GM23338 (cell line): ENCODE measurements around the gene INPP1. TPM values are rescaled to one million over a fixed set of nuclear protein-coding genes. Genes with fewer than 3 reads are reported as not detected.

Experiments used
- ATAC-seq: fragments of 200-7000 bp; cut with Tn5 transposase; 3 replicates; pipeline ENCODE4 v1.9.1; 2020
- DNase-seq: peaks from one replicate; pipeline ENCODE4 v3.0.0-alpha.2; 2015; ENCODE audit warnings: low spot score
- H2AFZ ChIP-seq: fragments of 200-600 bp; sonication (generic); 2 replicates; pipeline ENCODE4 v1.8.0; 2016; ENCODE audit warnings: antibody characterized with exemption, mild to moderate bottlenecking, moderate library complexity
- H3F3A ChIP-seq: fragments of 200-600 bp; sonication (generic); replicated peaks from 2 replicates; pipeline ENCODE4 v1.8.0; 2017; ENCODE audit warnings: antibody characterized with exemption, mixed run types, low read depth
- H3K27ac ChIP-seq: fragments of 200-600 bp; sonication (generic); 2 replicates; pipeline ENCODE4 v1.6.1; 2016; ENCODE audit warnings: low read depth
- H3K27me3 ChIP-seq: fragments of 200-600 bp; sonication (generic); 2 replicates; pipeline ENCODE4 v1.8.0; 2016; ENCODE audit warnings: mild to moderate bottlenecking, mixed run types, moderate library complexity; ENCODE audit not compliant: insufficient read depth
- H3K36me3 ChIP-seq: fragments of 200-600 bp; sonication (generic); 2 replicates; pipeline ENCODE4 v1.8.0; 2016; ENCODE audit warnings: mild to moderate bottlenecking; ENCODE audit not compliant: insufficient read depth
- H3K4me1 ChIP-seq: fragments of 200-600 bp; sonication (generic); 2 replicates; pipeline ENCODE4 v1.8.0; 2016; ENCODE audit warnings: mild to moderate bottlenecking, moderate library complexity; ENCODE audit not compliant: insufficient read depth
- H3K4me2 ChIP-seq: fragments of 200-600 bp; sonication (generic); 2 replicates; pipeline ENCODE4 v1.7.1; 2017; ENCODE audit warnings: mixed run types
- H3K4me3 ChIP-seq: fragments of 200-600 bp; sonication (generic); 2 replicates; pipeline ENCODE4 v1.6.1; 2016; ENCODE audit warnings: mixed run types
- H3K79me2 ChIP-seq: fragments of 200-600 bp; sonication (generic); replicated peaks from 2 replicates; pipeline ENCODE4 v1.8.0; 2017; ENCODE audit warnings: mild to moderate bottlenecking; ENCODE audit not compliant: insufficient read depth
- H3K9me2 ChIP-seq: fragments of 200-600 bp; sonication (generic); 2 replicates; pipeline ENCODE4 v1.8.0; 2017; ENCODE audit not compliant: insufficient read depth
- H4K20me1 ChIP-seq: fragments of 200-600 bp; sonication (generic); replicated peaks from 2 replicates; pipeline ENCODE4 v1.8.0; 2017; ENCODE audit warnings: mild to moderate bottlenecking; ENCODE audit not compliant: insufficient read depth
- H3K27ac Mint-ChIP-seq: 2 replicates; pipeline ENCODE4 v1.8.0; 2020; ENCODE audit warnings: inconsistent platforms, mild to moderate bottlenecking, moderate library complexity, mixed read lengths
- H3K27me3 Mint-ChIP-seq: 3 replicates; pipeline ENCODE4 v1.8.0; 2022; ENCODE audit warnings: low read depth, mild to moderate bottlenecking, moderate library complexity, mixed read lengths, inconsistent platforms; ENCODE audit not compliant: insufficient read depth, poor library complexity
- H3K36me3 Mint-ChIP-seq: 3 replicates; pipeline ENCODE4 v1.8.0; 2021; ENCODE audit warnings: low read depth, mild to moderate bottlenecking, inconsistent platforms, moderate library complexity, mixed read lengths
- H3K4me1 Mint-ChIP-seq: 3 replicates; pipeline ENCODE4 v1.8.0; 2020; ENCODE audit warnings: mild to moderate bottlenecking, inconsistent platforms, mixed read lengths
- H3K4me3 Mint-ChIP-seq: 3 replicates; pipeline ENCODE4 v1.8.0; 2021; ENCODE audit warnings: moderate library complexity, mild to moderate bottlenecking, inconsistent platforms, mixed read lengths
- H3K9me3 Mint-ChIP-seq: 3 replicates; pipeline ENCODE4 v1.8.0; 2020; ENCODE audit warnings: moderate library complexity, mild to moderate bottlenecking, inconsistent platforms, mixed read lengths
- CREB1 ChIP-seq: fragments of 250-450 bp; sonication (Bioruptor Pico); IDR thresholded peaks from 2 replicates; pipeline ENCODE4 v1.5.0; 2020; ENCODE audit warnings: low read depth, mild to moderate bottlenecking, moderate library complexity
- ETS1 ChIP-seq: IDR thresholded peaks from 2 replicates; pipeline ENCODE4 v1.6.1; 2016; ENCODE audit warnings: antibody characterized with exemption
- EZH2 ChIP-seq: fragments of 200-600 bp; sonication (generic); IDR thresholded peaks from one replicate; pipeline ENCODE4 v1.8.0; 2017; ENCODE audit warnings: antibody characterized with exemption, mild to moderate bottlenecking, low read depth; ENCODE audit not compliant: unreplicated experiment
- JUNB ChIP-seq: IDR thresholded peaks from one replicate; pipeline ENCODE4 v1.6.1; 2016; ENCODE audit warnings: antibody characterized with exemption; ENCODE audit not compliant: unreplicated experiment
- NANOG ChIP-seq: IDR thresholded peaks from 2 replicates; pipeline ENCODE4 v1.6.1; 2016; ENCODE audit warnings: antibody characterized with exemption, borderline replicate concordance
- ZNF114 ChIP-seq: fragments of 250-450 bp; sonication (Bioruptor Pico); IDR thresholded peaks from 2 replicates; pipeline ENCODE4 v1.5.0; 2020; ENCODE audit warnings: mild to moderate bottlenecking, moderate library complexity
- polyA plus RNA-seq: library from polyadenylated mRNA; unstranded; fragments of >200 nt; fragmentation: Nextera tagmentation; extraction: Ambion mirVana; gene quantifications from 2 replicates; pipeline ENCODE4 v1.2.1, GENCODE V29; 2016
- total RNA-seq: library from RNA; depleted of rRNA; stranded (reverse); fragments of >200 nt; shearing (Covaris generic); gene quantifications from 2 replicates; pipeline ENCODE4 v1.2.3, GENCODE V29; 2014
- TF ChIP-seq, protein P1 (sequence below): fragments of 250-450 bp; sonication (Bioruptor Pico); IDR thresholded peaks from 2 replicates; pipeline ENCODE4 v1.5.0; 2020; ENCODE audit warnings: mild to moderate bottlenecking, moderate library complexity

The INPP1 gene
- total and polyA plus RNA-seq, 2 experiments from 2014 or later: 2.6 to 6.5 TPM

GRCh38 chr2:190304404-190304803 is 39.0 kb upstream of the INPP1 start (continued):
- TF ChIP-seq, protein P1, sequence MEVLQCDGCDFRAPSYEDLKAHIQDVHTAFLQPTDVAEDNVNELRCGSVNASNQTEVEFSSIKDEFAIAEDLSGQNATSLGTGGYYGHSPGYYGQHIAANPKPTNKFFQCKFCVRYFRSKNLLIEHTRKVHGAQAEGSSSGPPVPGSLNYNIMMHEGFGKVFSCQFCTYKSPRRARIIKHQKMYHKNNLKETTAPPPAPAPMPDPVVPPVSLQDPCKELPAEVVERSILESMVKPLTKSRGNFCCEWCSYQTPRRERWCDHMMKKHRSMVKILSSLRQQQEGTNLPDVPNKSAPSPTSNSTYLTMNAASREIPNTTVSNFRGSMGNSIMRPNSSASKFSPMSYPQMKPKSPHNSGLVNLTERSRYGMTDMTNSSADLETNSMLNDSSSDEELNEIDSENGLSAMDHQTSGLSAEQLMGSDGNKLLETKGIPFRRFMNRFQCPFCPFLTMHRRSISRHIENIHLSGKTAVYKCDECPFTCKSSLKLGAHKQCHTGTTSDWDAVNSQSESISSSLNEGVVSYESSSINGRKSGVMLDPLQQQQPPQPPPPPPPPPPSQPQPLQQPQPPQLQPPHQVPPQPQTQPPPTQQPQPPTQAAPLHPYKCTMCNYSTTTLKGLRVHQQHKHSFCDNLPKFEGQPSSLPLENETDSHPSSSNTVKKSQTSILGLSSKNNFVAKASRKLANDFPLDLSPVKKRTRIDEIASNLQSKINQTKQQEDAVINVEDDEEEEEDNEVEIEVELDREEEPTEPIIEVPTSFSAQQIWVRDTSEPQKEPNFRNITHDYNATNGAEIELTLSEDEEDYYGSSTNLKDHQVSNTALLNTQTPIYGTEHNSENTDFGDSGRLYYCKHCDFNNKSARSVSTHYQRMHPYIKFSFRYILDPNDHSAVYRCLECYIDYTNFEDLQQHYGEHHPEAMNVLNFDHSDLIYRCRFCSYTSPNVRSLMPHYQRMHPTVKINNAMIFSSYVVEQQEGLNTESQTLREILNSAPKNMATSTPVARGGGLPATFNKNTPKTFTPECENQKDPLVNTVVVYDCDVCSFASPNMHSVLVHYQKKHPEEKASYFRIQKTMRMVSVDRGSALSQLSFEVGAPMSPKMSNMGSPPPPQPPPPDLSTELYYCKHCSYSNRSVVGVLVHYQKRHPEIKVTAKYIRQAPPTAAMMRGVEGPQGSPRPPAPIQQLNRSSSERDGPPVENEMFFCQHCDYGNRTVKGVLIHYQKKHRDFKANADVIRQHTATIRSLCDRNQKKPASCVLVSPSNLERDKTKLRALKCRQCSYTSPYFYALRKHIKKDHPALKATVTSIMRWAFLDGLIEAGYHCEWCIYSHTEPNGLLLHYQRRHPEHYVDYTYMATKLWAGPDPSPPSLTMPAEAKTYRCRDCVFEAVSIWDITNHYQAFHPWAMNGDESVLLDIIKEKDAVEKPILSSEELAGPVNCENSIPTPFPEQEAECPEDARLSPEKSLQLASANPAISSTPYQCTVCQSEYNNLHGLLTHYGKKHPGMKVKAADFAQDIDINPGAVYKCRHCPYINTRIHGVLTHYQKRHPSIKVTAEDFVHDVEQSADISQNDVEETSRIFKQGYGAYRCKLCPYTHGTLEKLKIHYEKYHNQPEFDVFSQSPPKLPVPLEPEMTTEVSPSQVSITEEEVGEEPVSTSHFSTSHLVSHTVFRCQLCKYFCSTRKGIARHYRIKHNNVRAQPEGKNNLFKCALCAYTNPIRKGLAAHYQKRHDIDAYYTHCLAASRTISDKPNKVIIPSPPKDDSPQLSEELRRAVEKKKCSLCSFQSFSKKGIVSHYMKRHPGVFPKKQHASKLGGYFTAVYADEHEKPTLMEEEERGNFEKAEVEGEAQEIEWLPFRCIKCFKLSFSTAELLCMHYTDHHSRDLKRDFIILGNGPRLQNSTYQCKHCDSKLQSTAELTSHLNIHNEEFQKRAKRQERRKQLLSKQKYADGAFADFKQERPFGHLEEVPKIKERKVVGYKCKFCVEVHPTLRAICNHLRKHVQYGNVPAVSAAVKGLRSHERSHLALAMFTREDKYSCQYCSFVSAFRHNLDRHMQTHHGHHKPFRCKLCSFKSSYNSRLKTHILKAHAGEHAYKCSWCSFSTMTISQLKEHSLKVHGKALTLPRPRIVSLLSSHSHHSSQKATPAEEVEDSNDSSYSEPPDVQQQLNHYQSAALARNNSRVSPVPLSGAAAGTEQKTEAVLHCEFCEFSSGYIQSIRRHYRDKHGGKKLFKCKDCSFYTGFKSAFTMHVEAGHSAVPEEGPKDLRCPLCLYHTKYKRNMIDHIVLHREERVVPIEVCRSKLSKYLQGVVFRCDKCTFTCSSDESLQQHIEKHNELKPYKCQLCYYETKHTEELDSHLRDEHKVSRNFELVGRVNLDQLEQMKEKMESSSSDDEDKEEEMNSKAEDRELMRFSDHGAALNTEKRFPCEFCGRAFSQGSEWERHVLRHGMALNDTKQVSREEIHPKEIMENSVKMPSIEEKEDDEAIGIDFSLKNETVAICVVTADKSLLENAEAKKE: no peak
- TF ChIP-seq JUNB: no peak
- no peak for TF ChIP-seq ZNF114 (CRISPR knock-in tag)
- no peak for TF ChIP-seq ETS1

DNA sequence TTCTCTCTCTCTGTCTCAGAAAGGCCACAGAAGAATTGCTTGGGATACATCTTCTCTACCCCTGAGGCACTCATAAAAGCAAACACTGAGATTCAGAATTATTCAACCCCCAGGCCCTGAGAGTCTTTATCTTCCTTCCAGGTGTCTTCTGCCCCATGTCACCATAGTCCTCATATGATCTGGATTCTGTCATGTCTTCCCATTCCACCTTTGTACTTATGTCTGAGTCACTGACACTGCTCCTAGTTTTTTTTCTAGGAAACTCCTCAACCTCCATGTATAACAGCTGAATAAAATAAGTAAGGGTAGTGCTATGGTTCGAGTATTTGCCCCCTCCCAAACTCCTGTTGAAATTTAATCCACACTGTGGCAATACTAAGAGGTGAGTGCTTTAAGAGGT is 35.4 kb upstream of the INPP1 start:
- Histone ChIP-seq H3F3A (no peaks in the 10 kb centered on the region), H3K4me2 (no peak overlapping the region), H3K9me2 (no peaks in the 10 kb centered on the region), H3K36me3 (peaks cover 16% of the 10 kb centered on the region; the same call in 1 of the 2 replicates), H2AFZ (no peak overlapping the region), H3K4me3 (no peak overlapping the region), H4K20me1 (peaks cover 4% of the 10 kb centered on the region; the same call in 1 of the 2 replicates), H3K27me3 (no peaks in the 10 kb centered on the region), H3K4me1 (no peaks in the 10 kb centered on the region), H3K79me2 (peaks cover 28% of the 10 kb centered on the region), H3K27ac (no peak overlapping the region)
- H3K27me3 Mint-ChIP-seq: peaks cover 2% of the 10 kb centered on the region
- no peaks in the 10 kb centered on the region for H3K9me3 Mint-ChIP-seq
- H3K4me1 Mint-ChIP-seq: no peaks in the 10 kb centered on the region; the same call in 2 of the 3 replicates
- no peak for TF ChIP-seq NANOG
- TF ChIP-seq EZH2: no peak
- no peak for TF ChIP-seq CREB1
- DNase-seq (no peak), ATAC-seq (no peak)
- H3K36me3 Mint-ChIP-seq: peaks cover 9% of the 10 kb centered on the region
- H3K27ac Mint-ChIP-seq: no peak overlapping the region
- no peak overlapping the region for H3K4me3 Mint-ChIP-seq
